ENCODE measurements around the gene NOC2L.
"Not testable (repeated sequence)": the region's sequence is repeated elsewhere in the genome, so short reads cannot be mapped to it uniquely, and the experiment has no call there.

Gene NOC2L

DNA sequence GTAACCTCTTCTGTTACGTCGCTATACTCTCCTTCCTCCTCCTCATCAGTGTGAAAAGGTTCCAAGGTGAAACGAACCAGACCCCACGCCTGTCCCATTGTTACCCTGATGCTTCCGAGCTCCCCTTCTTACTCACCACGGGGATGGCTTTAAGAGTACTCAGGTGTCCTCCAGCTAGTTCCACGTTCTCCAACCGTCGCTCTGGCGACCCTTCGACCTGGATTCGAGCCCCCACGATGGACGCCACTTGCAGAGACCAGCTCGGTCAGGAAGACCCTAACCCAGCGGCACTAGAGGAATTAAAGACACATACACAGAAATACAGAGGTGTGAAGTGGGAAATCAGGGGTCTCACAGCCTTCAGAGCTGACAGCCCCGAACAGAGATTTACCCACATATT is 61.1 kb downstream of the NOC2L start:
- not testable (repeated sequence) for DNase-seq

DNA sequence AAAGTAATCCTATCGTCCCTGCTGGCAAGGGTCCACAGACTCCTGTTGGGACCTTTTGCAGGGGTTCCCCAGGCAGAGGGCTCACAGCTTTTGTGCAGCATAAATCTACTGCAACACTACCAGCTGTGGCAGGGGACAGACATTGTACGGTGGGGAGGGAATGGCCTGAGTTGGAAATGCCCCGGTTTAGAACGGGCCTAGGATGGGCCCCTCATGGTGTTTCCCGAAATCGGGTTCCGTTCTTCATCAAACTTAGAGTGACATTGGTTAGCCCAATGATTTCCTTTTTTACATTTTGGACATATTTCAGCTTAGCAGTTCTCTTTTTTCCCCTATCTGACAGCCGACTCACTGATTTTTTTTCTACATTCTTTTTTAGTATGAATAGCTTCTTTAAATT is 61.8 kb downstream of the NOC2L start:
- DNase-seq = no peak

All from HCEC 1CT (cell line).